GM18868 (cell line): Measurements from ENCODE around the gene EFNA5.

Source experiments
- ATAC-seq: cut with Tn5 transposase; IDR thresholded peaks from one replicate; pipeline ENCODE4 v1.9.1; 2021; ENCODE audit warnings: mild to moderate bottlenecking, moderate library complexity; ENCODE audit not compliant: unreplicated experiment

EFNA5 gene

DNA sequence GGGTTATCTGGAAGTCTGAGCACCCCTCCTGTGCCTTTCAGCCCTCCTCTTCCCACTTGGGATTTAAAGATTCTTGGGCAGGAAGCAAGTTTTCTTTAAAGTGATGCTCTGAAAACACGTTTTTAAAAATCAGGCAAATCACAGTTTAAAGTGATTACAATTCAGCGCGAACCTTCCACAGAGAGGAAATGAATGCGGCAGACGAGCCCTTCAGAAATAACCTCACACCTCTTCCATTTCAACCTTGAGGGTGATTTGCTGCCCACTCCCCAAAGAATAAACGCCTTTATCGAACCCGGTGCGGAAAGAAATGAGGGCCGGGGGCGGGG, 2.3 kb upstream of the EFNA5 start:
- ATAC-seq: no peak

DNA sequence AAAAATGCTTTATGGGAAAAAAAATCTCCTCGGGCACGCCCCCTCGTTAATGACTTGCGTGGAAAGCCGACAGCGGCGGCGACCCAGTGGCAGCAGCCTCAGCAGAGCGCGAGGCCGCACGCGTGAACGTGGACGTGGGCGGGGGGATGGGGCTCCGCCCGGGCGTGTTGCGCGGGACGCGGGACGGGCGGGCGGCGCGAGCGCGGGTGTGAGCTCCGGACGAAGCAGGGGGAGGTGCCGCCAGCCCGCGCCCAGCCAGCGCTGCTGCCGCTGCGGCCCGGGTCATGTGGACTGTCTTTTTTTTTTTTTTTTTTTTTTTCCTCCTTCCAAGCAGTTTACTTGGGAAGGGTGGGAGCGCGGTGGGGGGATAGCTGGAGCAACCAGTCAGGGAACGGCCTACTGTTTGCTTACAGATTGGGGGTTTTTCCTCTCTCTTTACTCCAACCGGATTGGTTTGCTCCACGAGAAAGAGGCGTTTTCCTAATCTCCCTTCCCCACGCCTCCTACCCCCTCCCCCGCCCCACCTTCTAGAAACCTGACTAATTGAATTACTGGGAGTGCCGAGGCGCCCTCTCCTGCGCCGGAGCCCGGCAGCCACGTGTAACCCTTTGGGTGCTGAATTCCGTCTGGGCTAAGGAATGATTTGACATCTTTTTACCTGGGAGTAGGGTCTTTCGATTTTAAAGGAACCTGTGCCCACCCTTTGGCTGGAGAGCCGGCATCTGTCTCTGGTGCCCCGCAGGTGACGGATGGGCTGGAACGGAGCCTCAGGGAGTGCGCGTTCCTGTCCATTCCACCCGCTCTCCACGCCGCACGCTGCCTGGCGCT, 1.7 kb upstream of the EFNA5 start:
- ATAC-seq: peak; percentile 21

DNA sequence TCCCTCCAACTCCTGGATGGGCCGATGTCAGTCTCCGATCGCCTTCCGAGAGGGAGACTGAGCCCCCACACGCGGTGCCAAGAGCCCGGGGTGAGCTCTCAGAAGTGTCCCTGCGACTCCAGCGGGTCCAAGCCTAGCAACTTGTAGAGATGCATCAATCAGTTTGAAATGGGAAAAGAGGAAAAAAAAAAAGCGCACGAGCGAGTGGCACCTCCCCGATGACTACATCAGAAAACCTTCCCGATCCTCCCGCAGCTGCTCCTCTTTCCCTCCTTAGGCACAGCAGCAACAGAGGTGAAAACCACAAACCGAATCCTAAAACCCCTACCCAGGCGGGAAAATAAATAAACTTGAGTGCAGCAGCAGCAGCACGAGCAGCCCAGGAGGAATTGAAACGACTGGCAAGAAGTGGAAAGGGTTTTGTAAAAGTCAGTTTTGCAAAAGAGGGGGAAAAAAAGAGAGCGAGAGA, 1.0 kb upstream of the EFNA5 start:
- no peak for ATAC-seq

DNA sequence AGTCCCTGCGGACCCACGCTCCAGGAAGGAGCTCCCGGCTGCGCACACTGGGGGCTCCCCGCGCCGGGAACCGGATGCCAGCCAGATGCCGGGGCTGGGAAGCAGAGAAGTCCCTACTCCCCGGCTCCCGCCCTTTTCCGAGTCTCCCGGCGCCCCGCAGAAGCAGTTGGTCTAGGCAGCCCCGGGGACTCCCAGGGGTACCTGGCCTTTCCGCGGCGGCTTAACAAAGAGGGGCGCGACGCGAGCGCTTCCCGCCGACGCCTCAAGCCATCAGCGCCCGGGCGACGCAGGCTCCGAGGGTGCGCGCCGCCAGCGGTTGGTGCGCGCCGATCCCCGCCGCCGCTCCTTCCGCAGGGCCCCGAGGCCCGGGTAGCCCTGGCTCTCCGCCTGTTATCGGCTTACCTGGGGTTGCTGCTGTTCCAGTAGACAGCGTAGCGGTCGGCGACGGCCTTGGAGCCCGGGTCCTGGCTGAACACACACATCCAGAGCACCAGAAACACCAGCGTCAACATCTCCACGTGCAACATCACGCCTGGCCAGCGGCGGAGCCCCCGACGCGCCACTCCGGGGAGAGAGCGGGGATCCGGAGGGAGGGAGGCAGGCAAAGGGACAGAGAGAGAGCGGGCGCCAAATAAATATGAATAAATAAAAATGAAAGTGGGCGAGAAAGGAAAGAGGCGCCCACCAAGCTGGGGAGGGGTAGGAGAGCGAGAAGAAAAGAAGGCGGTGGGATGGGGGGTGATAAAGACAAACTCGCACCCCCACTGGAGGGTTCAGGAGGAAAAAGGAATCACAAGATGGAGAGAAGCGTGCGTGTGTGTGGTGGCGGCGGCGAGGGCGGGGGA, 428 bp downstream of the EFNA5 start:
- peak; percentile 27 for ATAC-seq

DNA sequence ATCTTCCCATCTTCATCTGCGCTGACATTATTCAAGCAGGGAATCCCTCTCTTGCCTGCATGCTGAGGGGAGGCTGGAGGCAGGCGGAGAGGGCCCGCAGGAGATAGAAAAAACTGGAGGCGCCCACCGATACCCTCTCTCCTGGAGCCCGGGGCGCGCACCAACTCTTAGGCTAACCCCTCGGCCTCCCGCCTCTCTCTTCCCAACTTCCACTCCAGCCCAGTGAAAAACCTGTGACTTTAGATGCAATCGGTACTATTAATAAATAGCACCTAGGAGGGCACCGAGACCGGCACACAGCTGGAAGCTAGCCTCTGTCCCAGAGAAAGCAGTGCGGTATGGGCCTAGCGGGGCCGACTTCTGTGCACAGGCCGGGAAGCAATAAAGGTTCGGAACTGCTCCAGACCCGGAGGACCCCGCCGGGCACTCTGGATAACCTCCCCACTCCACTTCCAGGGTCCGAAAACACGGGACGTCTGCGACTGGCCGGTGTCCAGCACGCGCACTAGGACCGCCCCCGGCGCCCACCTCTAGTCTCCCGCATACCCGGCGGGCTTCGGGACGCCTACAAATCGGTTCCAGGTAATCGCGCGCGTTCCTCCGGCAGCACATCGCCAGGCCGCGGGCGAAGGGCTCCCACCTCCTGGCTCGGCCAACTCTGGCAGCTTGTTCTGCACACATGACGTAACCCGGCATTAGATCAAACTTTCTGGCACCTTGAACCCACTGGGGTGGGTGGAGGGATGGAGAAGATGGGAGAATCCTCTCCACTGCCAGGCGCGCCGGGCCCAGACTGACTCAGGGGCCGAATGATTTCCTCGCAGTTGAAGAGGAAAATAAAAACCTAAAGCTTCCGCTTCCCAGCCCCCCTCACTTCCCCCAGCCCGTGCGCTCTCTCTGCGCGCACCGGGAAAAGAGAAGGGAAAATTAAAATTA, 1.4 kb downstream of the EFNA5 start:
- ATAC-seq: no peak

DNA sequence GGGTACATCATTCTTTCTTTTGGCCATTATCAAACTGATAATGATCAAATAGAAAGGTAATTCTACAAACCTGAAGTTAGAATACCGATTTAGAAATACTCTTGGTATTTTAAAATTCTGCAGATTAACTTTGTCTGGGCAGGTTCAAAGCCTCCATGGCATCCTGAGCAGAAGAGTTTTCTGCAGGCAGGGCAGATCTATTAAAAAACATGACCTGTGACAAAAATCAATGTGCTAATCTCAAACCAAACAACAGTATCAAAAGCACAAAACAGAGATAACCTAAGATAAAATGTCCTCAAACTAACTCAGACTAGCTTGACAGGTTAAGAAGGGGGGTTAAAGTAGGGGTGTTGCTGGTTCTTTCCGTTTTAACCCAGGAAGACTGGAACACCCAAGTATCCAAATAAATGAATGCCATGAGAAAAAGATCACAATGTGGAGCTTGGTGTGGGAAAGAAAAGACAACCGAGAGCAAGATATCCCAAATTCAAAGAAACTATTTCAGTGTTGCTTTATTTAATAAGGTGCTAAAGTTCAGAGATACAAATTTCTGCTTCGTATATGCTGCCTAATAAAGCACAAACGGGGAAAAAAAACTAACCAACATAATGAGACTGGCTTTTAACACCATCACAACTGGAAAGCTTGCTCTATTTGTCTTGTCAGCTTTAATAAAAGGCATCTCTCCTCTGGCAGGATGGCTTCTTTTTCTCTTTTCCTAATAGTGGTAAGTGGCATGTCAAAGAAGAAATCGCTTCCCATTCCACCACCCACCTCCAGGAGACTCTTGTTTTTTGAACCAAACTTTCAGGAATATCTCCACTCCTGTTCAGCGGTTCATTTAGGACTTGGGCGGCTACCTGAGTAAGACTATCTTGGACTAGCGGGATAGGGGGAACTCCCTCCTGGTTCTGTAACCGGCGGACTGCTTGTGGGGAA, 2.3 kb downstream of the EFNA5 start:
- ATAC-seq: no peak

DNA sequence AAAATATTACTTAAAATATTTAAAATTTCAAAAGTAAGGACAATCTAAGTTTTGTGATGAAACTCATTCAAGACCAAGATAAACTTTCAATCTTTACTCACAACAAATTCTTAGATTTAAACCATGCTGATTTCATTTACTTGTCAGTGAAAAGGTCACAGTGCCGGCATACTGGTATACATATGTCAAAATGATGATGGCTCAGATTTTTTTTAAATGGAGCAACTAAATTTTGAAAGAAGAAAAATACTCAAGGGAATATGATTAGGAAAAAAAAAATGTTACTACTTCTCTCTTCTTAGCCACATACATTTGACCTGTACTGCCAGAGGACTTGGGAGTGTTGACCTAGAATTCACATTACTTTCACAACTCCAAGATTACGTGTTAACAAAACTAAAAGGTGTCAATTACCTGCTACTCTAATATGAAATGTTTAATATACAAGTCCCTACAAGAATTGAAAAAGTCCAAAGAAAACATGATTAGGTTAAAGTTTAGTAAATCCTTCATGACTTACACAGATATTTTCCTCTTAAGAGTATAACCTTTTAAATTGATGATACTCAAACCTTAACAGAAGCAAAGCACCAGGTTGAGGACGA, 4.6 kb downstream of the EFNA5 start:
- ATAC-seq: no peak

DNA sequence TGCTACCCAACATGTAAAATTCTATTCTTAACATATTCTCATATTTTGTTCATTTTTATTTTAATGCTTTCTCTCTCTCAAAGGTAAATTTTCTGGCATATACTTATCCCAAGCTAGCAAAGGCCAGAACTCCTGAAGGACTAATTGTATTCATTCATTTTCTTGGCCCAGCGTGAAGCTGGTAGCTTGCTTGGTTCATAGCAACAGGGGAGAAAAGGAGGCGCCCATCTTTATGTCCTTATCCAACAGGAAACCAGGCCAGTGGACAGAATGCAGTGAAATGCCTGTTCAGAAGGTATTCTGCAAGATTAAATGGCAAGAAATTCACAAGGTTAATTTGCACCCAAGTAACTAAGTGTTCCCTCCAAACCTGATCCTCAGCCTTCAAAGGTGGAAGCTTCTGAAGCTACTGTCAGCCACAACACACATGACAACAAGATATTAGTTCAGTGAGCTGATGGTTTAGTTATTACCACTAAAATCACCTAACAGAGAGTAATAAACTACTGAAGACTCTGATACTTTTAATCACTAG, 5.6 kb downstream of the EFNA5 start:
- ATAC-seq: no peak

DNA sequence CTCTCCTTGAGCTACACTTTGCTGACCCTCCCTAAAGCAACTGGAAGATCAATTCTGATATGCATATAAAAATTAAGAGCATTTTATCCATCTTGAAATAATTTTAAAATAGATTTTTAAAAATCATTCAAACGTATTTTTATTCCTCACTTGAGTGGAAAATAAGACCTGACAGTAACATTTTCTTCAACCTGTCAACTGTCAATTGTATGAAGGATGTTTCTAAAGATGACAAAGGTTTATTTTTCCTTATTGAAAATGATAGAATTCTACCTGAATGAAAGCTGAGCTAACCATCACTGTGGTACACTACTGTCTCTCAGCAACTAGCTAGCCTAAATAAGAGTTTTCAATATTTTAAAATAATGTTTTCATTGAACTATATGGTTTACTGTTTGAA, 7.0 kb downstream of the EFNA5 start:
- no peak for ATAC-seq

DNA sequence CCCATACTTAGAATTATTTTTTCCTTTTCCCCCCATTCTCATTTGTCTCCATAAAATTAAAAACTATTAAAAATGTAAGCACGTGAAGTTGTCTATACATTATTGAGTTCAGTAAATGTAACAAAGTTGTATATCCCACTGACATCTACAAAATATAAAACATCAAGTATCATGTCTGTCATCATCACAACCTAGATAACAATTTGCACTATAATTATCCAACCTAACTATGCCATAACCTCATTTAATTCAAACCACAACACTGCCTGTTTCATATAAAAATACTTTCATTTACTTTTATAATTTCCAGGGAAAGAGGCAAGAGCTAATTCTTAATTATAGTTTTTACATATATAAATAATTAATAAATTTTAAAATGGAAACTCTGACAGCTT, 9.1 kb downstream of the EFNA5 start:
- no peak for ATAC-seq

DNA sequence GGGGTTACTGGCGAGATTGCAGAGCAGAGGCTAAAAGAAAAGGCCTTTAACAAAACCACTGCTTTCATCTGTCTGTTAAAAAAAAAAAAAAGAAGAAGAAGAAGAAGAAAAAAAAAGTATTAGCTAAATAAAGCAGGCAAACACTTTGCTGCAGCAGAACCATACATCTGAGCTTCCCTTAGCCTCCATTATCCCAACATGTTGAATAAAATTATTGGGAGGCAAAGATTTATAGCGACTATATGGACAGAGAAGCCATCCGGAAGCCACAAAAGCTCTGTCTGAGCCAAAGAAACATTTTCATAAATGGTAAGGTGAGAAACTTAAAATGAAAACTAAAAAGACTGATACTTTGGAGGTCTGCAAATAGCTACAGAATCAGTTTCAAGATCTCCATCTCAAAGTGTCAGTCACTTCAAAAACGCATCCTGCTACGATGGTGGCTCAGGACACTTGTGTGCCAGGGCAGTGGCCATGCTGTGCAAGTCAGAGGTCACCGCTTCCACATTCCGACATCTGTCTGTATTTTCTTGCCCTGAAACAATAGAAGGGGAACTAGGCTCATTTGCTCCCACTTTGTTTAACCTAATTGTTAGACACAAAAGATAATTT, 9.6 kb downstream of the EFNA5 start:
- peak; percentile 79 for ATAC-seq

DNA sequence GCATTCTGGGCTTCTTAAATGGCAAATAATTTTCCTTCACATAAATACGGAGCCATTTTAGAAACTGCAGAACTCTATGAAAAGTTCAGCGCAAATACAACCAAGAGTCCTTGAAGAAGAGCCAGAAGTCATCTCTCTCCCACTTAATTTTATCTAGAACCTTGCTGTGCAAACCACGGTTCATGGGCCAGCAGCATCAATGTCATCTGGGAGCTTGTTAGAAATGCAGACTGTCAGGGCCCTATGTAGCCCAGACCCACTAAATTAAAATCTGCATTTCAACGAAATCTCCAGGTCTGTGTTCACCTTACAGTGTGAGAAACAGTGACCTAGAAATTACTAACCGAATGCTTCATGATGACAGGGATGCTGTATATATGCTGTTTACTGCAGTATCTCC, 12.2 kb downstream of the EFNA5 start:
- ATAC-seq: no peak

DNA sequence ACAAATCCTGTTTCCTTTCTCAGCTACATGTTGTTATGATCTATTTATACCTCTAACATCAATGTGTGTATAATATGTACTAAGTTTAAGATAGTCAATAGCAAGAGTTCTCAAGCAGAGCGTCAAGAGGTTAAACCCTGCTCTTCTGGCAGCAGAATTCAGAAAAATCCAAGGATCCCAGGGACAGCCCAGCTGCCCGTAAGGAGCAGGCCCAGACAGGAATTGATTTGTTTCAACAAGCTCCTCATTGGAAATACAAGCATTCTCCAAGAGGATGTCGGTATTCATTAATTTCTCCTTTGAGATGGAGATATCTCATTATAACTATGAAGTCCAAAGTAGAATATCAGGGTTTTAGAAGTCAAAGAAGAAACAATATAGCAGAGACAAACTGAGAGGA, 14.9 kb downstream of the EFNA5 start:
- ATAC-seq: no peak

DNA sequence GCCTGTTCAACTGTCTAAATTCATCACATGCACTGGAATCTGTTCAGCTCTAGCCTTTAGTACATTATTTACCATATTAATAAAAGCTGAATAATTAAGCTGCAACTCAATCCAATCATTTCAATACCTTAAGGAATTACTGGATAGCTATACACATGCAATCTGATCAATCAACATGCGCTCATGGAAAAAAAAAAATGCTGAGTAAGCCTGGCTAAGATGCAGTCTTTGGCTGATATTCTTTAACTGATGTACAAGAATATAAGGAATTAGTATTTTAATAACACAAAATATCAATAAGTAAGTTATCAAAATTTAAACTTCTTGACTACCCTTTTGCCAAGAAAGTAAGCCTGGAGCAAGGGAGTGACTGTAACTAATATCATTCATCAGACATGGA, 15.9 kb downstream of the EFNA5 start:
- ATAC-seq: no peak

DNA sequence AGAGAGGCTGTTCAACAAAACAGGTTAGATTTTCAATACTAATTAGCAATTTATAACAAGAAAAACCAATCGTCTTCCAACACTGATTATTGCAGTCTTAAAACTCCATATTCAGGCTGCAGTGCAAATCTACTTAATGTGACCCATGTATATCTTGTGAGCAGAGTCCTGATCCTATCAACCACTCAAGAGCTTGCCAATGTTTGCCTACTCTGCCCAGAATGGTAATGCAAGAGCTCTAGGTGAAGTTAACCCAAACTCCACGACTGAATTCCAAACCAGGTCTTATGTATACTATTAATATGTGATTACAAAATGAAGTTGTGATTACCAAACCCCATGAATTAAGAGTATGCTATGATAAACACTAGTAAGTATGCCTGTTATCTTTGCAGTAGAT, 17.1 kb downstream of the EFNA5 start:
- ATAC-seq: peak; percentile 8

DNA sequence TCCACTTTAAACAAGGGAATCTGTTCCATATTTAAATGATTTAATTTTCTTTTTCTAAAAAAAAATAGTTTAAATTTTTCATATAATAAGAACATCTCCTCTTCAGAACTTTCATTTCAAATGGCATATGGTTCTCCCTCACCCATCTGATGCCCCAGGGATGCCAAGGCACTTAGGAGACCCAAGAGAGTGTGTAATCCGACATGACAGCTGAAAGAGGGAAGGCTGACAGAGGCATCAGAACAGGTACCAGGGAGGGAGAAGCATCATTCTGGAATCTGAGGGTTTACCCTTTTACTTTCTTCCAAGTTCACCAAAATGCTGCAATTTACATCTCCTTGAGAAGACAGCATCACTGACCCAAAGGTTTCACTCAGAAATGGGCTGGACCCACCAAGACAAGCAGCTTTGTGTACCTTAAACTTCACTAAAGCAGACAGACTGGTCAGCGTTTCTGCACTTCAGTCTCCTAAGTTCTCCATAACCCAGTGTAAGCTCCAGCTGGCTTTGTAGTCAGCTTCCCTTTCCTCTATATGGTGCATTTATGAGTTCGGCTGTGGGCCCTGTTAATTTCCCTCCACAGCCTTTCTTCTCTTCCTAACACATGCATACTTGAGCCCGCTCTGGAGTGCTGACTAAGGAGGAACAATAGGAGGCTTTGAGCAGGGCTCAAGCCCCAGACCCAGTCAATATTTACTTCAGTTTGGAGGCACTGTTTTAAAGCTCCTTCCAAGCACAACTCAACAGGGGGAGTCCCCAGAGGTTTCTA, 17.7 kb downstream of the EFNA5 start:
- ATAC-seq: peak; percentile 37

DNA sequence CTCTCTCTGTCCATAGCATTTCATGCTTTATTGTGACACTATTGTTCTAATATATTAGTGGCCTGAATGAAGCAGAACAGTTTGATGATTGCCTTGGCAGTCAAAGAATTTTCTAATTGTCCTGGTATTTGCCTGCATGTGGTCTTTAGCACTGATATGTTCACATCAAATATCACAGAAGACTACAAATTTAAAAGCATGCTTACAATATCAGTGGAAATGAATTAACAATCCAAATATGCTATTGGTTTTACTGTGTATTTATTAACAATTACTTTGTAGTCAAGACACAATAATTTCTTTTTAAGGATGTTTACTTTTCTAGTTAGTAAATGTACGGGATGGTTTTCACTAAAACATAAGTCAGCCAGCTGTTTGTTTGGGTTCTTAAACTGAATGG, 18.3 kb downstream of the EFNA5 start:
- ATAC-seq: no peak

DNA sequence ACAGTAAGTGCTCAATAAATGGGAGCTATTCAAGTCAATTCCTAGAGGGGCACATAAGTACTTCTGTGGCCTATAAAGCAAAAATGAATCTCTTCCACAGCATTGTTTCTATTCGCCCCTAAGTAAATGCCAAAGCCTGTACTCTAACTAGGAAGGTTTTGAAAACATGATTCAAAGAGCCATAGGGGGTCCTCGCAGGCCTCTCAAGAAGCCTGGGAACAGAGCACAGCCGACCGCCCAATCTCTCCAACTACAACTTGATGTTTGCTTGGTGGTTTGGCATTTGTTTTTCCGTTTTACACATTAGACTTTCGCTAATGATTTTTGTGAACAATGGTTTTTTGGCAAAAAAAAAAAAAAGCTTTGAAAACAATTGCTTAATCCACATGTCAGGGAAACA, 19.4 kb downstream of the EFNA5 start:
- ATAC-seq: no peak
